ENCODE data around the gene MORC2. TPM values are rescaled to one million over a fixed set of nuclear protein-coding genes. Genes with fewer than 3 reads are reported as not detected.

Gene MORC2
- total RNA-seq, 2 donors from 2014 or later, result 16.7 to 27.5 TPM

GRCh38 chr22:30945653-30946052 is 22.9 kb downstream of the MORC2 start:
- no peak for ATAC-seq (ENCODE audit: insufficient number of reproducible peaks, low FRiP score, low read depth)
- TF ChIP-seq CTCF (IDR thresholded peaks at IDR 0.05), result no peak
- Histone ChIP-seq H3K36me3 (peaks cover 30% of the 10 kb centered on the region), H3K4me1 (ENCODE audit: control insufficient read depth in 1 of 2, low read depth in 2 of 2) (peaks cover 35 to 80% of the 10 kb centered on the region in 2 donors), H3K4me3 (no peak overlapping the region), H3K9me3 (no peaks in the 10 kb centered on the region), H3K27ac (peak overlapping the region; percentile 89 to 95), H3K27me3 (replicated peaks; ENCODE audit: insufficient read depth) (no peaks in the 10 kb centered on the region)
- DNase-seq (ENCODE audit: low spot score), result no peak

GRCh38 chr22:30944986-30945385 is 23.6 kb downstream of the MORC2 start:
- peaks cover 33 to 73% of the 10 kb centered on the region in 2 donors for H3K4me1 ChIP-seq (ENCODE audit: control insufficient read depth in 1 of 2, low read depth in 2 of 2)
- H3K4me3 ChIP-seq, result no peak overlapping the region
- DNase-seq (ENCODE audit: low spot score) (no peak), ATAC-seq (ENCODE audit: insufficient number of reproducible peaks, low FRiP score, low read depth) (no peak)
- H3K9me3 ChIP-seq, result no peaks in the 10 kb centered on the region
- H3K27ac ChIP-seq, result peak overlapping the region; percentile 89 to 95
- TF ChIP-seq CTCF (IDR thresholded peaks at IDR 0.05), result no peak
- peaks cover 37% of the 10 kb centered on the region for H3K36me3 ChIP-seq
- H3K27me3 ChIP-seq (replicated peaks; ENCODE audit: insufficient read depth), result no peaks in the 10 kb centered on the region

GRCh38 chr22:30943368-30943767 is 25.2 kb downstream of the MORC2 start:
- Histone ChIP-seq H3K36me3 (peaks cover 44% of the 10 kb centered on the region), H3K9me3 (no peaks in the 10 kb centered on the region), H3K4me1 (ENCODE audit: control insufficient read depth in 1 of 2, low read depth in 2 of 2) (peaks cover 22 to 57% of the 10 kb centered on the region in 2 donors), H3K27ac (peak overlapping the region; percentile 89 to 95), H3K27me3 (replicated peaks; ENCODE audit: insufficient read depth) (no peaks in the 10 kb centered on the region), H3K4me3 (no peak overlapping the region)
- ATAC-seq (ENCODE audit: insufficient number of reproducible peaks, low FRiP score, low read depth) (no peak), DNase-seq (ENCODE audit: low spot score) (no peak)
- TF ChIP-seq CTCF (IDR thresholded peaks at IDR 0.05), result no peak

- Histone ChIP-seq H3K4me1 (ENCODE audit: control insufficient read depth in 1 of 2, low read depth in 2 of 2) (peaks cover 10 to 37% of the 10 kb centered on the region in 2 donors), H3K27ac (no peak overlapping the region), H3K9me3 (no peaks in the 10 kb centered on the region), H3K4me3 (no peak overlapping the region), H3K27me3 (replicated peaks; ENCODE audit: insufficient read depth) (no peaks in the 10 kb centered on the region), H3K36me3 (peaks cover 63% of the 10 kb centered on the region)
- ATAC-seq (ENCODE audit: insufficient number of reproducible peaks, low FRiP score, low read depth), result no peak
- DNase-seq (ENCODE audit: low spot score), result no peak
- no peak for TF ChIP-seq CTCF (IDR thresholded peaks at IDR 0.05)
Measured at GRCh38 chr22:30941363-30941740, 27.2 kb downstream of the MORC2 start.

- Histone ChIP-seq H3K27ac (no peak overlapping the region), H3K36me3 (peaks cover 64% of the 10 kb centered on the region), H3K4me3 (no peak overlapping the region), H3K9me3 (no peaks in the 10 kb centered on the region), H3K4me1 (ENCODE audit: control insufficient read depth in 1 of 2, low read depth in 2 of 2) (peaks cover 10 to 32% of the 10 kb centered on the region in 2 donors), H3K27me3 (replicated peaks; ENCODE audit: insufficient read depth) (no peaks in the 10 kb centered on the region)
- ATAC-seq (ENCODE audit: insufficient number of reproducible peaks, low FRiP score, low read depth) (no peak), DNase-seq (ENCODE audit: low spot score) (no peak)
- TF ChIP-seq CTCF (IDR thresholded peaks at IDR 0.05), result no peak
Measured at GRCh38 chr22:30940685-30941362, 27.8 kb downstream of the MORC2 start.
